Measurements from ENCODE around the gene ABHD15. TPM values are rescaled to one million over a fixed set of nuclear protein-coding genes. Genes with fewer than 3 reads are reported as not detected.
"Not testable (repeated sequence)": the region's sequence is repeated elsewhere in the genome, so short reads cannot be mapped to it uniquely, and the experiment has no call there.

Gene ABHD15
- total RNA-seq, 2 donors from 2014 or later: 9.0 to 9.5 TPM

GRCh38 chr17:29562615-29563014 lies 4.2 kb downstream of the ABHD15 start:
- peak; percentile 47 for DNase-seq (ENCODE audit: low spot score)

GRCh38 chr17:29561554-29562517 lies 5.0 kb downstream of the ABHD15 start:
- no peak for TF ChIP-seq CTCF (IDR thresholded peaks at IDR 0.05)
- Histone ChIP-seq H3K9me3 (no peaks in the 10 kb centered on the region), H3K36me3 (no peaks in the 10 kb centered on the region), H3K27ac (peak overlapping the region in 1 of 2 donors; percentile 18), H3K4me1 (peaks cover 0 to 40% of the 10 kb centered on the region in 2 donors), H3K4me3 (no peak overlapping the region), H3K27me3 (no peaks in the 10 kb centered on the region)
- DNase-seq (ENCODE audit: low spot score): peak; percentile 64

More at GRCh38 chr17:29562615-29563014, 4.2 kb downstream of the ABHD15 start:
- no peaks in the 10 kb centered on the region for H3K27me3 ChIP-seq
- peaks cover 0 to 40% of the 10 kb centered on the region in 2 donors for H3K4me1 ChIP-seq
- H3K4me3 ChIP-seq: no peak overlapping the region
- peak overlapping the region in 1 of 2 donors; percentile 18 for H3K27ac ChIP-seq
- H3K36me3 ChIP-seq: no peaks in the 10 kb centered on the region
- no peak for TF ChIP-seq CTCF (IDR thresholded peaks at IDR 0.05)
- H3K9me3 ChIP-seq: no peaks in the 10 kb centered on the region

DNA sequence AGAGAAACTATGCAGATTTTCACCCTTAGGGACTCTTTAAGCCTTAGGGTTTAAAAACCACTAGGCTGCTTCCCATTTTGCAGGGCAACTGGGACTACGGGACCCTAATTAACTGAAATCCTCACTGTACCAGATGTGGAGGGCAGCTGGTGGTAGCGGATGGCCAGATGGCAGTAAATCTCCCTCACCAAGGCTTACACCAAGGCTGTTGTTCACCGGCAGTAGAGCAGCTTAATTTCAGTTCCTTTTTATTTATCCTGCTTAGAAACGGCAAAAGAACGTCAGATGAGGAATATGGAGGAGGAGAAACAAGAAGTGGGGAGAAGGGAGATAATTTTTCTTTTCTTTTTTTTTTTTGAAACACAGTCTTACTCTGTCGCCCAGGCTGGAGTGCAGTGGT lies 6.5 kb downstream of the ABHD15 start:
- H3K4me3 ChIP-seq: no peak overlapping the region
- no peaks in the 10 kb centered on the region for H3K27me3 ChIP-seq
- no peaks in the 10 kb centered on the region for H3K9me3 ChIP-seq
- no peaks in the 10 kb centered on the region for H3K36me3 ChIP-seq
- no peak for DNase-seq (ENCODE audit: low spot score)
- TF ChIP-seq CTCF (IDR thresholded peaks at IDR 0.05): no peak
- no peak overlapping the region for H3K27ac ChIP-seq
- peaks cover 0 to 26% of the 10 kb centered on the region in 2 donors for H3K4me1 ChIP-seq

GRCh38 chr17:29559640-29560039 lies 7.2 kb downstream of the ABHD15 start:
- Histone ChIP-seq H3K4me3 (no peak overlapping the region), H3K4me1 (peaks cover 0 to 21% of the 10 kb centered on the region in 2 donors), H3K36me3 (no peaks in the 10 kb centered on the region), H3K9me3 (no peaks in the 10 kb centered on the region), H3K27ac (no peak overlapping the region), H3K27me3 (no peaks in the 10 kb centered on the region)
- no peak for TF ChIP-seq CTCF (IDR thresholded peaks at IDR 0.05)
- DNase-seq (ENCODE audit: low spot score): no peak

DNA sequence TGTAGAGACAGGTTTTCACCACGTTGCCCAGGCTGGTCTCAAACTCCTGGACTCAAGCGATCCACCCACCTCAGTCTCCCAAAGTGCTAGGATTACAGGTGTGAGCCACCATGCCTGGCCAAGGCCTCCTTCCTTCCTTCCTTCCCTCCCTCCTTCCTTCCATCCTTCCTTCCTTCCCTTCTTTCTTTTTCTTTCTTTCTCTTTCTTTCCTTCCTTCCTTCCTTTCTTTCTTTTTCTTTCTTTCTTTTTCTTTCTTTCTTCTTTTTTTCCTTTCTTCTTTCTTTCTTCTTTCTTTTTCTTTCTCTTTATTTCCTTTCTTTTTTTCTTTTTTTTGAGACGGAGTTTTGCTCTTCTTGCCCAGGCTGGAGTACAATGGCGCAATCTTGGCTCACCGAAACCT lies 8.7 kb downstream of the ABHD15 start:
- H3K9me3 ChIP-seq; DNase-seq (ENCODE audit: low spot score); H3K27ac ChIP-seq; H3K4me3 ChIP-seq; H3K36me3 ChIP-seq; H3K27me3 ChIP-seq: not testable (repeated sequence)
- H3K4me1 ChIP-seq: peaks cover 0 to 17% of the 10 kb centered on the region in 2 donors

GRCh38 chr17:29557739-29558116 lies 9.1 kb downstream of the ABHD15 start:
- Histone ChIP-seq H3K27me3 (no peaks in the 10 kb centered on the region), H3K36me3 (no peaks in the 10 kb centered on the region), H3K4me3 (no peak overlapping the region), H3K9me3 (no peaks in the 10 kb centered on the region), H3K4me1 (peaks cover 0 to 17% of the 10 kb centered on the region in 2 donors), H3K27ac (no peak overlapping the region)
- no peak for DNase-seq (ENCODE audit: low spot score)
- TF ChIP-seq CTCF (IDR thresholded peaks at IDR 0.05): no peak
